Esophagus squamous epithelium (tissue), 4 donors: ENCODE data around the gene TRIM9.

Experiments
- CTCF ChIP-seq, 6 experiments: fragments of 450-650 bp in 4 of 6; fragments of 200-600 bp in 2 of 6; sonication (generic) in 2 of 6; IDR thresholded peaks; one replicate each; pipeline ENCODE4 v1.5.1; 2016 to 2019; ENCODE audit warnings: antibody characterized with exemption in 6 of 6, mild to moderate bottlenecking in 4 of 6, moderate library complexity in 4 of 6
- POLR2A ChIP-seq, 4 donors: fragments of 450-650 bp; IDR thresholded peaks; one replicate each; pipeline ENCODE4 v1.6.1; 2017; ENCODE audit warnings: antibody characterized with exemption in 4 of 4, mild to moderate bottlenecking in 4 of 4, moderate library complexity in 3 of 4

GRCh38 chr14:51044961-51045360 is 49.9 kb downstream of the TRIM9 start:
- TF ChIP-seq POLR2A (IDR thresholded peaks at IDR 0.05), result no peak
- no peak for TF ChIP-seq CTCF (IDR thresholded peaks at IDR 0.05)
